Stimulated activated naive CD8-positive, alpha-beta T cell treated with anti-CD3 and anti-CD28 coated beads, Interleukin-15, Interleukin-2, amounts not matched to agents 100 U/mL and 50 U/mL, for 24 hours (primary cell): Measurements from ENCODE around the gene IGHMBP2.
"Not testable (repeated sequence)": the region's sequence is repeated elsewhere in the genome, so short reads cannot be mapped to it uniquely, and the experiment has no call there.

Experiments used
- ATAC-seq: fragments of 150-1000 bp; cut with Tn5 transposase; one replicate; pipeline ENCODE4 v1.10.0; 2021
- DNase-seq: peaks from one replicate; pipeline ENCODE4 v3.0.0; 2021

IGHMBP2 gene

GRCh38 chr11:68903288-68904247, at the start of gene IGHMBP2, which contains the start of gene MRPL21:
TSS of gene IGHMBP2 (plus strand) at chr11:68903891. CDS start at chr11:68903953, 62 bp downstream.
TSS of gene MRPL21 (minus strand) at chr11:68903832. CDS start at chr11:68903810, 22 bp downstream.
- ATAC-seq: peak; percentile 98
- peak; percentile 88 for DNase-seq

GRCh38 chr11:68854273-68854958, 49.3 kb upstream of the IGHMBP2 start:
- no peak for DNase-seq
- ATAC-seq: no peak

GRCh38 chr11:68855205-68855981, 48.3 kb upstream of the IGHMBP2 start:
- DNase-seq (peak; percentile 36), ATAC-seq (peak; percentile 76)

GRCh38 chr11:68856425-68857030, 47.2 kb upstream of the IGHMBP2 start:
- ATAC-seq, DNase-seq: not testable (repeated sequence)

- DNase-seq (no peak), ATAC-seq (no peak)
These were observed 46.6 kb upstream of the IGHMBP2 start for GRCh38 chr11:68857037-68857586.

GRCh38 chr11:68859123-68859522, 44.6 kb upstream of the IGHMBP2 start:
- ATAC-seq (no peak), DNase-seq (no peak)

- no peak for DNase-seq
These were observed 41.3 kb upstream of the IGHMBP2 start for GRCh38 chr11:68862421-68862820.

GRCh38 chr11:68863553-68864265, 40.0 kb upstream of the IGHMBP2 start:
- DNase-seq (no peak), ATAC-seq (no peak)

More at GRCh38 chr11:68862421-68862820, 41.3 kb upstream of the IGHMBP2 start:
- ATAC-seq: no peak

GRCh38 chr11:68865241-68865640, 38.5 kb upstream of the IGHMBP2 start:
- ATAC-seq: no peak
- DNase-seq: no peak

- DNase-seq (no peak), ATAC-seq (no peak)
These were observed 36.6 kb upstream of the IGHMBP2 start for GRCh38 chr11:68867066-68867465.

- ATAC-seq (no peak), DNase-seq (no peak)
These were observed 35.4 kb upstream of the IGHMBP2 start for GRCh38 chr11:68868221-68868835.

GRCh38 chr11:68870470-68870869, 33.2 kb upstream of the IGHMBP2 start:
- ATAC-seq (no peak), DNase-seq (no peak)

- no peak for ATAC-seq
- DNase-seq: no peak
These were observed 31.3 kb upstream of the IGHMBP2 start for GRCh38 chr11:68872216-68873003.

GRCh38 chr11:68878022-68878421, 25.7 kb upstream of the IGHMBP2 start:
- DNase-seq: no peak
- no peak for ATAC-seq

- DNase-seq: no peak
- ATAC-seq: no peak
These were observed 22.8 kb upstream of the IGHMBP2 start for GRCh38 chr11:68880851-68881250.

- DNase-seq (no peak), ATAC-seq (no peak)
These were observed 22.4 kb upstream of the IGHMBP2 start for GRCh38 chr11:68881320-68881719.

GRCh38 chr11:68882391-68882790, 21.3 kb upstream of the IGHMBP2 start:
- DNase-seq: no peak
- ATAC-seq: no peak

GRCh38 chr11:68884827-68885226, 18.9 kb upstream of the IGHMBP2 start:
- DNase-seq, ATAC-seq: not testable (repeated sequence)

- ATAC-seq (peak; percentile 39), DNase-seq (peak; percentile 16)
These were observed 13.7 kb upstream of the IGHMBP2 start for GRCh38 chr11:68889948-68890446.
